Measurements from ENCODE around the gene PLA2G4E. TPM values are rescaled to one million over a fixed set of nuclear protein-coding genes. Genes with fewer than 3 reads are reported as not detected.

The PLA2G4E gene
- total and polyA plus RNA-seq, 2 experiments from 2014 or later: not detected

DNA sequence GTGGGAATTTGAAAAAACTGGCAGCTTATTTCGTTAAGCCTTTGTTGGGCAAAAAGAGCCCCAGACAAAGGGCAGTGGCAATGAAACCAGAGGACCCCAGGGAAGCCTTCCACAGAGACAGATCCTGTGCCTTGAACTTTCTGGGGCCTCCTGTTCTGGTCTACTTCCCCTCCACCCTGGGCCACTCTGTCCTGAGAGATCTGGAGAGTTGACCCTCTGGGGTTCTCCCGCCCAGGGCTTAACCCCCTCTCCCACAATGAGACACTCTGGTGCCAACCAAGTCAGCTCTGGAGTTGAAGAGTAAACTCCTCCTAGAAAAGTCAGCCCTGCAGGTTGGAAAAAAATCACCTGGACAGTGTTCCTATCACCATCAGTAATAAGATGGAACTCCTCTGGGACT is 69.3 kb downstream of the PLA2G4E start:
- H3K9me3 Mint-ChIP-seq: no peaks in the 10 kb centered on the region
- no peak overlapping the region for H3K4me3 Mint-ChIP-seq
- Histone ChIP-seq H4K20me1 (replicated peaks; ENCODE audit: insufficient read depth) (peaks cover 28% of the 10 kb centered on the region), H3K4me3 (no peak overlapping the region), H3K9me2 (ENCODE audit: insufficient read depth) (no peaks in the 10 kb centered on the region), H3F3A (replicated peaks; ENCODE audit: low read depth) (no peaks in the 10 kb centered on the region), H3K4me2 (no peak overlapping the region), H2AFZ (no peak overlapping the region), H3K4me1 (ENCODE audit: insufficient read depth) (peaks cover 12% of the 10 kb centered on the region), H3K79me2 (replicated peaks; ENCODE audit: insufficient read depth) (peaks cover 32% of the 10 kb centered on the region), H3K36me3 (ENCODE audit: insufficient read depth) (peaks cover 9% of the 10 kb centered on the region), H3K27ac (ENCODE audit: low read depth) (no peak overlapping the region), H3K27me3 (ENCODE audit: insufficient read depth) (no peaks in the 10 kb centered on the region)
- H3K27ac Mint-ChIP-seq: no peak overlapping the region
- ATAC-seq (no peak), DNase-seq (ENCODE audit: low spot score) (no peak)
- H3K27me3 Mint-ChIP-seq (ENCODE audit: insufficient read depth, low read depth, poor library complexity): peaks cover 10% of the 10 kb centered on the region
- peaks cover 19% of the 10 kb centered on the region; the same call in 2 of the 3 replicates for H3K4me1 Mint-ChIP-seq
- TF ChIP-seq, protein P1, sequence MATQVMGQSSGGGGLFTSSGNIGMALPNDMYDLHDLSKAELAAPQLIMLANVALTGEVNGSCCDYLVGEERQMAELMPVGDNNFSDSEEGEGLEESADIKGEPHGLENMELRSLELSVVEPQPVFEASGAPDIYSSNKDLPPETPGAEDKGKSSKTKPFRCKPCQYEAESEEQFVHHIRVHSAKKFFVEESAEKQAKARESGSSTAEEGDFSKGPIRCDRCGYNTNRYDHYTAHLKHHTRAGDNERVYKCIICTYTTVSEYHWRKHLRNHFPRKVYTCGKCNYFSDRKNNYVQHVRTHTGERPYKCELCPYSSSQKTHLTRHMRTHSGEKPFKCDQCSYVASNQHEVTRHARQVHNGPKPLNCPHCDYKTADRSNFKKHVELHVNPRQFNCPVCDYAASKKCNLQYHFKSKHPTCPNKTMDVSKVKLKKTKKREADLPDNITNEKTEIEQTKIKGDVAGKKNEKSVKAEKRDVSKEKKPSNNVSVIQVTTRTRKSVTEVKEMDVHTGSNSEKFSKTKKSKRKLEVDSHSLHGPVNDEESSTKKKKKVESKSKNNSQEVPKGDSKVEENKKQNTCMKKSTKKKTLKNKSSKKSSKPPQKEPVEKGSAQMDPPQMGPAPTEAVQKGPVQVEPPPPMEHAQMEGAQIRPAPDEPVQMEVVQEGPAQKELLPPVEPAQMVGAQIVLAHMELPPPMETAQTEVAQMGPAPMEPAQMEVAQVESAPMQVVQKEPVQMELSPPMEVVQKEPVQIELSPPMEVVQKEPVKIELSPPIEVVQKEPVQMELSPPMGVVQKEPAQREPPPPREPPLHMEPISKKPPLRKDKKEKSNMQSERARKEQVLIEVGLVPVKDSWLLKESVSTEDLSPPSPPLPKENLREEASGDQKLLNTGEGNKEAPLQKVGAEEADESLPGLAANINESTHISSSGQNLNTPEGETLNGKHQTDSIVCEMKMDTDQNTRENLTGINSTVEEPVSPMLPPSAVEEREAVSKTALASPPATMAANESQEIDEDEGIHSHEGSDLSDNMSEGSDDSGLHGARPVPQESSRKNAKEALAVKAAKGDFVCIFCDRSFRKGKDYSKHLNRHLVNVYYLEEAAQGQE (IDR thresholded peaks at IDR 0.05; ENCODE audit: unreplicated experiment): no peak
- no peak for TF ChIP-seq POLR2AphosphoS5 (IDR thresholded peaks at IDR 0.05; ENCODE audit: low read depth)
- TF ChIP-seq, protein P2, sequence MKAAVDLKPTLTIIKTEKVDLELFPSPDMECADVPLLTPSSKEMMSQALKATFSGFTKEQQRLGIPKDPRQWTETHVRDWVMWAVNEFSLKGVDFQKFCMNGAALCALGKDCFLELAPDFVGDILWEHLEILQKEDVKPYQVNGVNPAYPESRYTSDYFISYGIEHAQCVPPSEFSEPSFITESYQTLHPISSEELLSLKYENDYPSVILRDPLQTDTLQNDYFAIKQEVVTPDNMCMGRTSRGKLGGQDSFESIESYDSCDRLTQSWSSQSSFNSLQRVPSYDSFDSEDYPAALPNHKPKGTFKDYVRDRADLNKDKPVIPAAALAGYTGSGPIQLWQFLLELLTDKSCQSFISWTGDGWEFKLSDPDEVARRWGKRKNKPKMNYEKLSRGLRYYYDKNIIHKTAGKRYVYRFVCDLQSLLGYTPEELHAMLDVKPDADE (IDR thresholded peaks at IDR 0.05): no peak
- TF ChIP-seq EZH2phosphoT487 (IDR thresholded peaks at IDR 0.05; ENCODE audit: unreplicated experiment): no peak
- TF ChIP-seq, protein P3, sequence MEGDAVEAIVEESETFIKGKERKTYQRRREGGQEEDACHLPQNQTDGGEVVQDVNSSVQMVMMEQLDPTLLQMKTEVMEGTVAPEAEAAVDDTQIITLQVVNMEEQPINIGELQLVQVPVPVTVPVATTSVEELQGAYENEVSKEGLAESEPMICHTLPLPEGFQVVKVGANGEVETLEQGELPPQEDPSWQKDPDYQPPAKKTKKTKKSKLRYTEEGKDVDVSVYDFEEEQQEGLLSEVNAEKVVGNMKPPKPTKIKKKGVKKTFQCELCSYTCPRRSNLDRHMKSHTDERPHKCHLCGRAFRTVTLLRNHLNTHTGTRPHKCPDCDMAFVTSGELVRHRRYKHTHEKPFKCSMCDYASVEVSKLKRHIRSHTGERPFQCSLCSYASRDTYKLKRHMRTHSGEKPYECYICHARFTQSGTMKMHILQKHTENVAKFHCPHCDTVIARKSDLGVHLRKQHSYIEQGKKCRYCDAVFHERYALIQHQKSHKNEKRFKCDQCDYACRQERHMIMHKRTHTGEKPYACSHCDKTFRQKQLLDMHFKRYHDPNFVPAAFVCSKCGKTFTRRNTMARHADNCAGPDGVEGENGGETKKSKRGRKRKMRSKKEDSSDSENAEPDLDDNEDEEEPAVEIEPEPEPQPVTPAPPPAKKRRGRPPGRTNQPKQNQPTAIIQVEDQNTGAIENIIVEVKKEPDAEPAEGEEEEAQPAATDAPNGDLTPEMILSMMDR (conservative IDR thresholded peaks at IDR 0.05; ENCODE audit: low read depth in 2 of 2): no peak
- TF ChIP-seq, protein P4, sequence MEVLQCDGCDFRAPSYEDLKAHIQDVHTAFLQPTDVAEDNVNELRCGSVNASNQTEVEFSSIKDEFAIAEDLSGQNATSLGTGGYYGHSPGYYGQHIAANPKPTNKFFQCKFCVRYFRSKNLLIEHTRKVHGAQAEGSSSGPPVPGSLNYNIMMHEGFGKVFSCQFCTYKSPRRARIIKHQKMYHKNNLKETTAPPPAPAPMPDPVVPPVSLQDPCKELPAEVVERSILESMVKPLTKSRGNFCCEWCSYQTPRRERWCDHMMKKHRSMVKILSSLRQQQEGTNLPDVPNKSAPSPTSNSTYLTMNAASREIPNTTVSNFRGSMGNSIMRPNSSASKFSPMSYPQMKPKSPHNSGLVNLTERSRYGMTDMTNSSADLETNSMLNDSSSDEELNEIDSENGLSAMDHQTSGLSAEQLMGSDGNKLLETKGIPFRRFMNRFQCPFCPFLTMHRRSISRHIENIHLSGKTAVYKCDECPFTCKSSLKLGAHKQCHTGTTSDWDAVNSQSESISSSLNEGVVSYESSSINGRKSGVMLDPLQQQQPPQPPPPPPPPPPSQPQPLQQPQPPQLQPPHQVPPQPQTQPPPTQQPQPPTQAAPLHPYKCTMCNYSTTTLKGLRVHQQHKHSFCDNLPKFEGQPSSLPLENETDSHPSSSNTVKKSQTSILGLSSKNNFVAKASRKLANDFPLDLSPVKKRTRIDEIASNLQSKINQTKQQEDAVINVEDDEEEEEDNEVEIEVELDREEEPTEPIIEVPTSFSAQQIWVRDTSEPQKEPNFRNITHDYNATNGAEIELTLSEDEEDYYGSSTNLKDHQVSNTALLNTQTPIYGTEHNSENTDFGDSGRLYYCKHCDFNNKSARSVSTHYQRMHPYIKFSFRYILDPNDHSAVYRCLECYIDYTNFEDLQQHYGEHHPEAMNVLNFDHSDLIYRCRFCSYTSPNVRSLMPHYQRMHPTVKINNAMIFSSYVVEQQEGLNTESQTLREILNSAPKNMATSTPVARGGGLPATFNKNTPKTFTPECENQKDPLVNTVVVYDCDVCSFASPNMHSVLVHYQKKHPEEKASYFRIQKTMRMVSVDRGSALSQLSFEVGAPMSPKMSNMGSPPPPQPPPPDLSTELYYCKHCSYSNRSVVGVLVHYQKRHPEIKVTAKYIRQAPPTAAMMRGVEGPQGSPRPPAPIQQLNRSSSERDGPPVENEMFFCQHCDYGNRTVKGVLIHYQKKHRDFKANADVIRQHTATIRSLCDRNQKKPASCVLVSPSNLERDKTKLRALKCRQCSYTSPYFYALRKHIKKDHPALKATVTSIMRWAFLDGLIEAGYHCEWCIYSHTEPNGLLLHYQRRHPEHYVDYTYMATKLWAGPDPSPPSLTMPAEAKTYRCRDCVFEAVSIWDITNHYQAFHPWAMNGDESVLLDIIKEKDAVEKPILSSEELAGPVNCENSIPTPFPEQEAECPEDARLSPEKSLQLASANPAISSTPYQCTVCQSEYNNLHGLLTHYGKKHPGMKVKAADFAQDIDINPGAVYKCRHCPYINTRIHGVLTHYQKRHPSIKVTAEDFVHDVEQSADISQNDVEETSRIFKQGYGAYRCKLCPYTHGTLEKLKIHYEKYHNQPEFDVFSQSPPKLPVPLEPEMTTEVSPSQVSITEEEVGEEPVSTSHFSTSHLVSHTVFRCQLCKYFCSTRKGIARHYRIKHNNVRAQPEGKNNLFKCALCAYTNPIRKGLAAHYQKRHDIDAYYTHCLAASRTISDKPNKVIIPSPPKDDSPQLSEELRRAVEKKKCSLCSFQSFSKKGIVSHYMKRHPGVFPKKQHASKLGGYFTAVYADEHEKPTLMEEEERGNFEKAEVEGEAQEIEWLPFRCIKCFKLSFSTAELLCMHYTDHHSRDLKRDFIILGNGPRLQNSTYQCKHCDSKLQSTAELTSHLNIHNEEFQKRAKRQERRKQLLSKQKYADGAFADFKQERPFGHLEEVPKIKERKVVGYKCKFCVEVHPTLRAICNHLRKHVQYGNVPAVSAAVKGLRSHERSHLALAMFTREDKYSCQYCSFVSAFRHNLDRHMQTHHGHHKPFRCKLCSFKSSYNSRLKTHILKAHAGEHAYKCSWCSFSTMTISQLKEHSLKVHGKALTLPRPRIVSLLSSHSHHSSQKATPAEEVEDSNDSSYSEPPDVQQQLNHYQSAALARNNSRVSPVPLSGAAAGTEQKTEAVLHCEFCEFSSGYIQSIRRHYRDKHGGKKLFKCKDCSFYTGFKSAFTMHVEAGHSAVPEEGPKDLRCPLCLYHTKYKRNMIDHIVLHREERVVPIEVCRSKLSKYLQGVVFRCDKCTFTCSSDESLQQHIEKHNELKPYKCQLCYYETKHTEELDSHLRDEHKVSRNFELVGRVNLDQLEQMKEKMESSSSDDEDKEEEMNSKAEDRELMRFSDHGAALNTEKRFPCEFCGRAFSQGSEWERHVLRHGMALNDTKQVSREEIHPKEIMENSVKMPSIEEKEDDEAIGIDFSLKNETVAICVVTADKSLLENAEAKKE (CRISPR knock-in tag; IDR thresholded peaks at IDR 0.05): no peak
- TF ChIP-seq EZH2 (IDR thresholded peaks at IDR 0.05; ENCODE audit: low read depth, unreplicated experiment): no peak
- TF ChIP-seq ZNF331 (CRISPR knock-in tag; IDR thresholded peaks at IDR 0.05; ENCODE audit: low read depth): no peak
- TF ChIP-seq JUNB (IDR thresholded peaks at IDR 0.05; ENCODE audit: unreplicated experiment): no peak
- no peak for TF ChIP-seq CREB1 (CRISPR knock-in tag; IDR thresholded peaks at IDR 0.05; ENCODE audit: low read depth)
- TF ChIP-seq NANOG (IDR thresholded peaks at IDR 0.05; ENCODE audit: borderline replicate concordance): no peak
- no peak for TF ChIP-seq ZNF114 (CRISPR knock-in tag; IDR thresholded peaks at IDR 0.05)
- no peak for TF ChIP-seq STAT1 (IDR thresholded peaks at IDR 0.05; ENCODE audit: unreplicated experiment)
- H3K36me3 Mint-ChIP-seq (ENCODE audit: low read depth): peaks cover 24% of the 10 kb centered on the region
